ENCODE measurements around the gene GRIFIN.

Gene GRIFIN

DNA sequence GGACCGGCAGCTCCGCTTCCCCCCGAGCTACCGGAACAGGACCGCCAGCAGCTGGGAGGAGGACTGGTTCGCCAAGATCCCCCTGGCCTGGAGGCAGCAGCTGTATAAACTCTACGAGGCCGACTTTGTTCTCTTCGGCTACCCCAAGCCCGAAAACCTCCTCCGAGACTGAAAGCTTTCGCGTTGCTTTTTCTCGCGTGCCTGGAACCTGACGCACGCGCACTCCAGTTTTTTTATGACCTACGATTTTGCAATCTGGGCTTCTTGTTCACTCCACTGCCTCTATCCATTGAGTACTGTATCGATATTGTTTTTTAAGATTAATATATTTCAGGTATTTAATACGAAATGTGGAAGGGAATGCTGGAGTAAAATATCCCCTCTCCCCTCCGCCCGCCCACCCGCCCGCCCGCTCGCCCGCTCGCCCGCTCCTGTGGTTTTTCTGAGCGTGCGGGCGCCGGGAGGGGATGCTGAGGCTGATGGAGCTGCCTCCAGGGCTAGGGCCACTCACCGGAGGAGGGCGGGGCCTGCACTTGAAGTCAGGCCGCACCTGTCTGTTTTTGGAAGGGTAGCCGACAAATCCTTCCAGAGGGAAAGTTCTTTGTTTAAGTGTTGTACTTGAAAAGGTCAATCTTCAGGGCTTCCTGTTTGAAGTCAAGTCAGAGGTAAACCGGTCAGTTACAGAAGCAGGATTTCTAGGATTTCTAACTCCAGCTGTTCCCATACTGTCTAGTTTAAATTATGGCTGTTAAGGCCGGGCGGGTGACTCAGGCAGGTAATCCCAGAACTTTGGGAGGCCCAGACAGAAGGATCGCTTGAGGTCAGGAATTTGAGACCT is 42.3 kb downstream of the GRIFIN start:
- Histone ChIP-seq H3K27me3 (no peaks in the 10 kb centered on the region), H3K4me1 (ENCODE audit: control insufficient read depth in 1 of 2, insufficient read depth in 1 of 2, low read depth in 1 of 2, low read length in 1 of 2) (no peaks in the 10 kb centered on the region), H3K9me3 (no peaks in the 10 kb centered on the region), H3K4me3 (ENCODE audit: low read depth in 1 of 2, low read length in 1 of 2) (no peak overlapping the region), H3K36me3 (peaks cover 59% of the 10 kb centered on the region), H3K27ac (no peak overlapping the region)
- TF ChIP-seq, protein P1, sequence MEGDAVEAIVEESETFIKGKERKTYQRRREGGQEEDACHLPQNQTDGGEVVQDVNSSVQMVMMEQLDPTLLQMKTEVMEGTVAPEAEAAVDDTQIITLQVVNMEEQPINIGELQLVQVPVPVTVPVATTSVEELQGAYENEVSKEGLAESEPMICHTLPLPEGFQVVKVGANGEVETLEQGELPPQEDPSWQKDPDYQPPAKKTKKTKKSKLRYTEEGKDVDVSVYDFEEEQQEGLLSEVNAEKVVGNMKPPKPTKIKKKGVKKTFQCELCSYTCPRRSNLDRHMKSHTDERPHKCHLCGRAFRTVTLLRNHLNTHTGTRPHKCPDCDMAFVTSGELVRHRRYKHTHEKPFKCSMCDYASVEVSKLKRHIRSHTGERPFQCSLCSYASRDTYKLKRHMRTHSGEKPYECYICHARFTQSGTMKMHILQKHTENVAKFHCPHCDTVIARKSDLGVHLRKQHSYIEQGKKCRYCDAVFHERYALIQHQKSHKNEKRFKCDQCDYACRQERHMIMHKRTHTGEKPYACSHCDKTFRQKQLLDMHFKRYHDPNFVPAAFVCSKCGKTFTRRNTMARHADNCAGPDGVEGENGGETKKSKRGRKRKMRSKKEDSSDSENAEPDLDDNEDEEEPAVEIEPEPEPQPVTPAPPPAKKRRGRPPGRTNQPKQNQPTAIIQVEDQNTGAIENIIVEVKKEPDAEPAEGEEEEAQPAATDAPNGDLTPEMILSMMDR (IDR thresholded peaks at IDR 0.05) = no peak

DNA sequence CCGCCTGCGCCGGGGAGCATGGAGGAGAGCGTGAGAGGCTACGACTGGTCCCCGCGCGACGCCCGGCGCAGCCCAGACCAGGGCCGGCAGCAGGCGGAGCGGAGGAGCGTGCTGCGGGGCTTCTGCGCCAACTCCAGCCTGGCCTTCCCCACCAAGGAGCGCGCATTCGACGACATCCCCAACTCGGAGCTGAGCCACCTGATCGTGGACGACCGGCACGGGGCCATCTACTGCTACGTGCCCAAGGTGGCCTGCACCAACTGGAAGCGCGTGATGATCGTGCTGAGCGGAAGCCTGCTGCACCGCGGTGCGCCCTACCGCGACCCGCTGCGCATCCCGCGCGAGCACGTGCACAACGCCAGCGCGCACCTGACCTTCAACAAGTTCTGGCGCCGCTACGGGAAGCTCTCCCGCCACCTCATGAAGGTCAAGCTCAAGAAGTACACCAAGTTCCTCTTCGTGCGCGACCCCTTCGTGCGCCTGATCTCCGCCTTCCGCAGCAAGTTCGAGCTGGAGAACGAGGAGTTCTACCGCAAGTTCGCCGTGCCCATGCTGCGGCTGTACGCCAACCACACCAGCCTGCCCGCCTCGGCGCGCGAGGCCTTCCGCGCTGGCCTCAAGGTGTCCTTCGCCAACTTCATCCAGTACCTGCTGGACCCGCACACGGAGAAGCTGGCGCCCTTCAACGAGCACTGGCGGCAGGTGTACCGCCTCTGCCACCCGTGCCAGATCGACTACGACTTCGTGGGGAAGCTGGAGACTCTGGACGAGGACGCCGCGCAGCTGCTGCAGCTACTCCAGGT is 43.1 kb downstream of the GRIFIN start:
- H3K27me3 ChIP-seq = no peaks in the 10 kb centered on the region
- TF ChIP-seq, protein P1 (IDR thresholded peaks at IDR 0.05) = no peak
- no peaks in the 10 kb centered on the region for H3K4me1 ChIP-seq (ENCODE audit: control insufficient read depth in 1 of 2, insufficient read depth in 1 of 2, low read depth in 1 of 2, low read length in 1 of 2)
- no peak overlapping the region for H3K27ac ChIP-seq
- H3K9me3 ChIP-seq = no peaks in the 10 kb centered on the region
- H3K36me3 ChIP-seq = peaks cover 51% of the 10 kb centered on the region
- H3K4me3 ChIP-seq (ENCODE audit: low read depth in 1 of 2, low read length in 1 of 2) = no peak overlapping the region

DNA sequence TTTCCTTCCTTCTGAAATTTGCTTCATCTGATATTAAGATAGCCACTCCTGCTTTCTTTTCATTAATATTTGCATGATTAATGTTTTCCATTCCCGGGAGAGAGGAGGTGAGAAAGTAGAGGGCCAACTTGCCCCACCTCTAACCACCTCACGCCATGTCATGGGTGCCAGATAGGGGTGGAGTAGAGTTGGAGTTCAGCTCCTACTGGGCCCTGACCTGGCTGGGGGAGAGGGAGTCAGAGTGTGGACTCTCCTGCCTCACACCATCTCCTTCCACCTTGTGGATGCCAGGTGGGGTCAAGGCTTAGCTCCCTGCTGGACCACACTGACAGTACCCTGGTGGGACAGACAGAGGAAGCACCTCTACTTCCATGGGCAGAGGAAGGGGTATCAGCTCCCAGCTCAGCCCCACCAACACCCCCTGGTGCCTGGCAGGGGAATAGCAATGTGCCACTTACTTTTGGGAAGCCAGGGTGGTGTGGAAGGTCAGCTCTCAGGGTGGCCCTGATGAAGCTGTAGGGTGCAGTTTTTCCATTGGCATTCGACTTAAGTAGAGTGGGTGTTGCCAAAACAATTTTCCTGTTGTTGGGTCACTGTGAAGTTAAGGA is 44.8 kb downstream of the GRIFIN start:
- no peak overlapping the region for H3K4me3 ChIP-seq (ENCODE audit: low read depth in 1 of 2, low read length in 1 of 2)
- H3K27ac ChIP-seq = no peak overlapping the region
- H3K4me1 ChIP-seq (ENCODE audit: control insufficient read depth in 1 of 2, insufficient read depth in 1 of 2, low read depth in 1 of 2, low read length in 1 of 2) = no peaks in the 10 kb centered on the region
- no peaks in the 10 kb centered on the region for H3K9me3 ChIP-seq
- H3K36me3 ChIP-seq = peaks cover 37% of the 10 kb centered on the region
- TF ChIP-seq, protein P1 (IDR thresholded peaks at IDR 0.05) = peak; percentile 24
- H3K27me3 ChIP-seq = no peaks in the 10 kb centered on the region

DNA sequence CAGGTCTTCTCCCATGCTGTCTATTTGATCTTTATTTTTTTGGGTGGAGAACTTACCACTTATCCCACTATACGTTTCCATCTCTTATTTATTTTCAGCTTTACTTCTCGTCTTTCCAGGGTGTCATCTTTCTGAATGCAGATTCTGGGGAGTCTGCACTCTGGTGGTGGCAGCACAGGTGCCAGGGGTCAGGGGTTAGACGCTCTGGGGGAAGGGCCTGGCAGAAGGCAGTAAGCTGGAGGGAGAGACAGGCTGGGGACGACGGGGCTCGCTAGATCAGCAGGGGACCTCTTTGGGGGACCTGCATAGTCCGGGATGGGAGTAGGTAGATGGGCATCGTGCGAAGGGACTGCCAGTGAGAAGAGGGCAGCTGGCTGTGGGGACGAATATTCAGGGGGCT is 50.4 kb downstream of the GRIFIN start:
- no peaks in the 10 kb centered on the region for H3K4me1 ChIP-seq (ENCODE audit: control insufficient read depth in 1 of 2, insufficient read depth in 1 of 2, low read depth in 1 of 2, low read length in 1 of 2)
- no peak overlapping the region for H3K4me3 ChIP-seq (ENCODE audit: low read depth in 1 of 2, low read length in 1 of 2)
- no peaks in the 10 kb centered on the region for H3K27me3 ChIP-seq
- H3K9me3 ChIP-seq = no peaks in the 10 kb centered on the region
- H3K36me3 ChIP-seq = no peaks in the 10 kb centered on the region
- H3K27ac ChIP-seq = no peak overlapping the region
- TF ChIP-seq, protein P1 (IDR thresholded peaks at IDR 0.05) = no peak

All from neutrophil (primary cell).